ENCODE data around the gene SLFN13. TPM values are rescaled to one million over a fixed set of nuclear protein-coding genes. Genes with fewer than 3 reads are reported as not detected.

Gene SLFN13
- total RNA-seq, 1 experiment from 2014 or later, result 0.10 TPM

DNA sequence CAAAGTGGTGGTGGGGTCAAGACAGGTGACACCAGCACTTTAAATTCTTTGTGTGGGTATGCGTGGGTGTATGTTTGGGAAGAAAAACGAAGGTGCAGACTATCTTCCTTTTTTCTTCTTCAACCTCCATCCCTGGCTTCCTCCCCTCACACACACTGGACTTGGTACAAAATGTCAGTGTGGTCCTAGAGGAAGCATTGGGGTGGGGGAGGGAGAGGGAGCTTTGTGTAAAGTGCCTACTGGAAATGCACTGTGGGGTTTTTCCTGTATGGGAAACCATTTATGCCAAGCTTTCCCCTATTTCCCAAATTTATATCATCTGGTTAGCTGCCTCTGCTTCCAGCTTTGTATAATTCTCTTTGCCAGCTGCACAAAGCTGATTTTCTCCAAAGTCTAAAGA is 44.5 kb upstream of the SLFN13 start:
- RAD21 ChIA-PET (ENCODE audit: low non-redundant PET in 1 of 2, low total read pairs in 2 of 2, uncharacterized antibody in 2 of 2, unreplicated experiment in 2 of 2), result no interaction called here
- peaks cover 34% of the 10 kb centered on the region for H3K27me3 ChIP-seq (ENCODE audit: insufficient read depth, low read length)
- no peak for TF ChIP-seq EGR1 (IDR thresholded peaks at IDR 0.05; ENCODE audit: low read depth)
- no peak for TF ChIP-seq FOSL1 (IDR thresholded peaks at IDR 0.05; ENCODE audit: low read depth)
- TF ChIP-seq SRF (IDR thresholded peaks at IDR 0.05; ENCODE audit: low read depth), result no peak
- POLR2A ChIA-PET, result no interaction called here
- intact Hi-C loops (cut with micrococcal nuclease), result no loop called here
- H3K4me3 ChIP-seq (replicated peaks in 1 of 2; ENCODE audit: low read depth in 1 of 2, low read length in 2 of 2), result no peak overlapping the region
- no peak overlapping the region for H3K27ac ChIP-seq (ENCODE audit: low read depth, low read length)
- no peaks in the 10 kb centered on the region for H3K79me2 ChIP-seq (ENCODE audit: insufficient read depth, low read length)
- no peak for ATAC-seq
- no peaks in the 10 kb centered on the region for H3K4me1 ChIP-seq (ENCODE audit: control insufficient read depth in 1 of 2, insufficient read depth in 2 of 2, low read length in 2 of 2)
- no peaks in the 10 kb centered on the region for H3K9me3 ChIP-seq (ENCODE audit: control insufficient read depth in 1 of 2, insufficient read depth in 1 of 2, low read depth in 1 of 2, low read length in 2 of 2)
- H3K36me3 ChIP-seq (ENCODE audit: control insufficient read depth in 1 of 2, insufficient read depth in 2 of 2, low read length in 2 of 2), result no peaks in the 10 kb centered on the region
- no peak overlapping the region for H3K9ac ChIP-seq (ENCODE audit: low read length)
- H4K20me1 ChIP-seq (ENCODE audit: insufficient read depth), result no peaks in the 10 kb centered on the region
- no peaks in the 10 kb centered on the region for H3K9me2 ChIP-seq (ENCODE audit: insufficient read depth)
- no peak overlapping the region for H3K4me2 ChIP-seq (ENCODE audit: low read length)
- H2AFZ ChIP-seq (ENCODE audit: low read depth, low read length, poor library complexity, severe bottlenecking), result no peak overlapping the region
- no peak for DNase-seq (ENCODE audit: low read depth, low spot score)
- BruUV-seq (replicated peaks), result no TSS peak
- CTCF ChIA-PET, result no interaction called here

DNA sequence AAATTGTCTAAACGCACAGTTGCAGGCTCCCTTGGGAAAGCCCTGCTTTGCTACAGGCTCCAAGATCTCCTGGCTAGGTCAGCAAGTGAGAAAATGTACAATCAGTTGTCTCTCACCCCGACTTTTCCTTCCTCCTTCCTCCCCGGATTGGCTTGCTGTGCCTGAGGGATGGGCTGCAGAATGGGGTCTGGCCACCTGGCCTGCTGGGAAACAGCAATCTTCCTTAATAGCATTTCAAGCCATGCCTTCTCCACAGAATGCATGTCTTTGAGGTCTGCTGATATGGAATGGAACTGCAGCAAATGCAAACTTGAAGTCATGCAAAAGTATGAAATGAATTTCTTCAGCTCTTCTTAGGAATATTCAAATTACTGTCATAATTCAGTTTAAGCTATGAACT is 42.9 kb upstream of the SLFN13 start:
- peaks cover 40% of the 10 kb centered on the region for H3K27me3 ChIP-seq (ENCODE audit: insufficient read depth, low read length)
- no peaks in the 10 kb centered on the region for H3K36me3 ChIP-seq (ENCODE audit: control insufficient read depth in 1 of 2, insufficient read depth in 2 of 2, low read length in 2 of 2)
- no peak overlapping the region for H3K4me3 ChIP-seq (replicated peaks in 1 of 2; ENCODE audit: low read depth in 1 of 2, low read length in 2 of 2)
- no peak overlapping the region for H3K4me2 ChIP-seq (ENCODE audit: low read length)
- TF ChIP-seq EZH2 (IDR thresholded peaks at IDR 0.05) (no peak), EZH2phosphoT487 (IDR thresholded peaks at IDR 0.05; ENCODE audit: borderline replicate concordance) (no peak), CBX3 (IDR thresholded peaks at IDR 0.05; ENCODE audit: low read depth) (no peak), SP1 (IDR thresholded peaks at IDR 0.05; ENCODE audit: low read depth) (no peak), ELF1 (IDR thresholded peaks at IDR 0.05; ENCODE audit: borderline replicate concordance, low read depth) (no peak), CEBPB (IDR thresholded peaks at IDR 0.05; ENCODE audit: low read depth) (no peak), POLR2AphosphoS5 (IDR thresholded peaks at IDR 0.05; ENCODE audit: low read depth, low read length) (no peak), YY1 (IDR thresholded peaks at IDR 0.05; ENCODE audit: extremely low read depth, insufficient replicate concordance, low read depth, low read length) (no peak), SRF (IDR thresholded peaks at IDR 0.05; ENCODE audit: low read depth) (no peak), POLR2A (IDR thresholded peaks at IDR 0.05; ENCODE audit: borderline replicate concordance, extremely low read depth, insufficient read depth, insufficient read length) (no peak), JUND (IDR thresholded peaks at IDR 0.05) (no peak), ZNF274 (IDR thresholded peaks at IDR 0.05; ENCODE audit: low read depth, low read length) (no peak)
- TF ChIP-seq, protein P1, sequence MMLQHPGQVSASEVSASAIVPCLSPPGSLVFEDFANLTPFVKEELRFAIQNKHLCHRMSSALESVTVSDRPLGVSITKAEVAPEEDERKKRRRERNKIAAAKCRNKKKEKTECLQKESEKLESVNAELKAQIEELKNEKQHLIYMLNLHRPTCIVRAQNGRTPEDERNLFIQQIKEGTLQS (IDR thresholded peaks at IDR 0.05), result no peak
- TF ChIP-seq, protein P2, sequence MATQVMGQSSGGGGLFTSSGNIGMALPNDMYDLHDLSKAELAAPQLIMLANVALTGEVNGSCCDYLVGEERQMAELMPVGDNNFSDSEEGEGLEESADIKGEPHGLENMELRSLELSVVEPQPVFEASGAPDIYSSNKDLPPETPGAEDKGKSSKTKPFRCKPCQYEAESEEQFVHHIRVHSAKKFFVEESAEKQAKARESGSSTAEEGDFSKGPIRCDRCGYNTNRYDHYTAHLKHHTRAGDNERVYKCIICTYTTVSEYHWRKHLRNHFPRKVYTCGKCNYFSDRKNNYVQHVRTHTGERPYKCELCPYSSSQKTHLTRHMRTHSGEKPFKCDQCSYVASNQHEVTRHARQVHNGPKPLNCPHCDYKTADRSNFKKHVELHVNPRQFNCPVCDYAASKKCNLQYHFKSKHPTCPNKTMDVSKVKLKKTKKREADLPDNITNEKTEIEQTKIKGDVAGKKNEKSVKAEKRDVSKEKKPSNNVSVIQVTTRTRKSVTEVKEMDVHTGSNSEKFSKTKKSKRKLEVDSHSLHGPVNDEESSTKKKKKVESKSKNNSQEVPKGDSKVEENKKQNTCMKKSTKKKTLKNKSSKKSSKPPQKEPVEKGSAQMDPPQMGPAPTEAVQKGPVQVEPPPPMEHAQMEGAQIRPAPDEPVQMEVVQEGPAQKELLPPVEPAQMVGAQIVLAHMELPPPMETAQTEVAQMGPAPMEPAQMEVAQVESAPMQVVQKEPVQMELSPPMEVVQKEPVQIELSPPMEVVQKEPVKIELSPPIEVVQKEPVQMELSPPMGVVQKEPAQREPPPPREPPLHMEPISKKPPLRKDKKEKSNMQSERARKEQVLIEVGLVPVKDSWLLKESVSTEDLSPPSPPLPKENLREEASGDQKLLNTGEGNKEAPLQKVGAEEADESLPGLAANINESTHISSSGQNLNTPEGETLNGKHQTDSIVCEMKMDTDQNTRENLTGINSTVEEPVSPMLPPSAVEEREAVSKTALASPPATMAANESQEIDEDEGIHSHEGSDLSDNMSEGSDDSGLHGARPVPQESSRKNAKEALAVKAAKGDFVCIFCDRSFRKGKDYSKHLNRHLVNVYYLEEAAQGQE (IDR thresholded peaks at IDR 0.05; ENCODE audit: low read depth), result no peak
- TF ChIP-seq, protein P3, sequence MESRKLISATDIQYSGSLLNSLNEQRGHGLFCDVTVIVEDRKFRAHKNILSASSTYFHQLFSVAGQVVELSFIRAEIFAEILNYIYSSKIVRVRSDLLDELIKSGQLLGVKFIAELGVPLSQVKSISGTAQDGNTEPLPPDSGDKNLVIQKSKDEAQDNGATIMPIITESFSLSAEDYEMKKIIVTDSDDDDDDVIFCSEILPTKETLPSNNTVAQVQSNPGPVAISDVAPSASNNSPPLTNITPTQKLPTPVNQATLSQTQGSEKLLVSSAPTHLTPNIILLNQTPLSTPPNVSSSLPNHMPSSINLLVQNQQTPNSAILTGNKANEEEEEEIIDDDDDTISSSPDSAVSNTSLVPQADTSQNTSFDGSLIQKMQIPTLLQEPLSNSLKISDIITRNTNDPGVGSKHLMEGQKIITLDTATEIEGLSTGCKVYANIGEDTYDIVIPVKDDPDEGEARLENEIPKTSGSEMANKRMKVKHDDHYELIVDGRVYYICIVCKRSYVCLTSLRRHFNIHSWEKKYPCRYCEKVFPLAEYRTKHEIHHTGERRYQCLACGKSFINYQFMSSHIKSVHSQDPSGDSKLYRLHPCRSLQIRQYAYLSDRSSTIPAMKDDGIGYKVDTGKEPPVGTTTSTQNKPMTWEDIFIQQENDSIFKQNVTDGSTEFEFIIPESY (IDR thresholded peaks at IDR 0.05; ENCODE audit: extremely low read depth, insufficient replicate concordance, low read length), result no peak
- no peaks in the 10 kb centered on the region for H3K79me2 ChIP-seq (ENCODE audit: insufficient read depth, low read length)
- intact Hi-C loops (cut with micrococcal nuclease), result no loop called here
- no peak for DNase-seq (ENCODE audit: low read depth, low spot score)
- no peak overlapping the region for H3K27ac ChIP-seq (ENCODE audit: low read depth, low read length)
- no peaks in the 10 kb centered on the region for H4K20me1 ChIP-seq (ENCODE audit: insufficient read depth)
- H3K9me3 ChIP-seq (ENCODE audit: control insufficient read depth in 1 of 2, insufficient read depth in 1 of 2, low read depth in 1 of 2, low read length in 2 of 2), result no peaks in the 10 kb centered on the region
- H3K9ac ChIP-seq (ENCODE audit: low read length), result no peak overlapping the region
- ChIA-PET RAD21 (ENCODE audit: low non-redundant PET in 1 of 2, low total read pairs in 2 of 2, uncharacterized antibody in 2 of 2, unreplicated experiment in 2 of 2) (no interaction called here), CTCF (no interaction called here), POLR2A (no interaction called here)
- no peaks in the 10 kb centered on the region for H3K9me2 ChIP-seq (ENCODE audit: insufficient read depth)
- BruUV-seq (replicated peaks), result no TSS peak
- no peak for ATAC-seq
- no peak overlapping the region for H2AFZ ChIP-seq (ENCODE audit: low read depth, low read length, poor library complexity, severe bottlenecking)
- no peaks in the 10 kb centered on the region for H3K4me1 ChIP-seq (ENCODE audit: control insufficient read depth in 1 of 2, insufficient read depth in 2 of 2, low read length in 2 of 2)
